Esophagus squamous epithelium (tissue), 4 donors: ENCODE measurements around the gene TNN.

ENCODE experiments used
- CTCF ChIP-seq, 6 experiments: fragments of 450-650 bp in 4 of 6; fragments of 200-600 bp in 2 of 6; sonication (generic) in 2 of 6; IDR thresholded peaks; one replicate each; pipeline ENCODE4 v1.5.1; 2016 to 2019; ENCODE audit warnings: antibody characterized with exemption in 6 of 6, mild to moderate bottlenecking in 4 of 6, moderate library complexity in 4 of 6
- POLR2A ChIP-seq, 4 donors: fragments of 450-650 bp; IDR thresholded peaks; one replicate each; pipeline ENCODE4 v1.6.1; 2017; ENCODE audit warnings: antibody characterized with exemption in 4 of 4, mild to moderate bottlenecking in 4 of 4, moderate library complexity in 3 of 4

DNA sequence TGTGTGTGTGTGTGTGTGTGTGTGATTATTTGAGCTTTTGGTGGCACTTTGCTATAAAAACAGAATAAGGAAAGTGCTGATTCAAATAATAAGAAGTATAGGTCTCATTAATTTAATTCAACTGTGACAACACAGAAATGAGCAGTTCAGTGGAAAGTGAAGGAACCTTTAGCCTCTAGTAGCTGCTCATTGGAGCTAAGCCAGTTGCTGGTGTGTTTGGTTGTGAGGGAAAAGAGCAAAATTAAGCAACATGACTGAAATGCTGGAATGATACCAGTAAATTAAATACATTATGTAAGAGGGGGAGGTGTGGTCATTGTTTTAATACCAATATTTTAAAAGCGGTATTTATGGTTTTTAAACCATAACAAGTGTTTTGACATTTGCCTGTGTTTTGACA, 69.7 kb downstream of the TNN start:
- TF ChIP-seq CTCF (IDR thresholded peaks at IDR 0.05) (no peak), POLR2A (IDR thresholded peaks at IDR 0.05) (no peak)
